ENCODE results near the gene FANCC.

DNA sequence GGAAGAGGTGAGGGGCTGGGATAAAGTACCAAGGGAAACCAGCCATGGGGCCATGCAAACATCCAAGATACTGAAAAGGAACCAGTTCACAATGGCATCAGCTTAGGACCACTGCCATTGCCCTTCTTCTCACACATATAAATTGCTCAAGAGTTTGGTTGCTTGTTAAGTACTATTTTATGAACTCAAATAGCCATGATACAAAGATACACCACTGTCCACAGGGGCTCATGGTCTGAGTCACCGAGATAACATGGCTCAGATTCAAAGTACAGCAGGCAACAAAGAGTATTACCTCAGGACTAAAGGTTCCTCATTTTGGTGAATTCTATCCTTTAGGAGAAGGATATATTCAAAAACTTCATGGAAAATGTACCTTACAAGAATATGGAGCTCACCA, 55.6 kb downstream of the FANCC start:
- TF ChIP-seq FOXA1 (IDR thresholded peaks at IDR 0.05) = no peak
- TF ChIP-seq, protein P1, sequence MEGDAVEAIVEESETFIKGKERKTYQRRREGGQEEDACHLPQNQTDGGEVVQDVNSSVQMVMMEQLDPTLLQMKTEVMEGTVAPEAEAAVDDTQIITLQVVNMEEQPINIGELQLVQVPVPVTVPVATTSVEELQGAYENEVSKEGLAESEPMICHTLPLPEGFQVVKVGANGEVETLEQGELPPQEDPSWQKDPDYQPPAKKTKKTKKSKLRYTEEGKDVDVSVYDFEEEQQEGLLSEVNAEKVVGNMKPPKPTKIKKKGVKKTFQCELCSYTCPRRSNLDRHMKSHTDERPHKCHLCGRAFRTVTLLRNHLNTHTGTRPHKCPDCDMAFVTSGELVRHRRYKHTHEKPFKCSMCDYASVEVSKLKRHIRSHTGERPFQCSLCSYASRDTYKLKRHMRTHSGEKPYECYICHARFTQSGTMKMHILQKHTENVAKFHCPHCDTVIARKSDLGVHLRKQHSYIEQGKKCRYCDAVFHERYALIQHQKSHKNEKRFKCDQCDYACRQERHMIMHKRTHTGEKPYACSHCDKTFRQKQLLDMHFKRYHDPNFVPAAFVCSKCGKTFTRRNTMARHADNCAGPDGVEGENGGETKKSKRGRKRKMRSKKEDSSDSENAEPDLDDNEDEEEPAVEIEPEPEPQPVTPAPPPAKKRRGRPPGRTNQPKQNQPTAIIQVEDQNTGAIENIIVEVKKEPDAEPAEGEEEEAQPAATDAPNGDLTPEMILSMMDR (IDR thresholded peaks at IDR 0.05; ENCODE audit: low read depth, low read length, missing input control) = no peak
- TF ChIP-seq, protein P2, sequence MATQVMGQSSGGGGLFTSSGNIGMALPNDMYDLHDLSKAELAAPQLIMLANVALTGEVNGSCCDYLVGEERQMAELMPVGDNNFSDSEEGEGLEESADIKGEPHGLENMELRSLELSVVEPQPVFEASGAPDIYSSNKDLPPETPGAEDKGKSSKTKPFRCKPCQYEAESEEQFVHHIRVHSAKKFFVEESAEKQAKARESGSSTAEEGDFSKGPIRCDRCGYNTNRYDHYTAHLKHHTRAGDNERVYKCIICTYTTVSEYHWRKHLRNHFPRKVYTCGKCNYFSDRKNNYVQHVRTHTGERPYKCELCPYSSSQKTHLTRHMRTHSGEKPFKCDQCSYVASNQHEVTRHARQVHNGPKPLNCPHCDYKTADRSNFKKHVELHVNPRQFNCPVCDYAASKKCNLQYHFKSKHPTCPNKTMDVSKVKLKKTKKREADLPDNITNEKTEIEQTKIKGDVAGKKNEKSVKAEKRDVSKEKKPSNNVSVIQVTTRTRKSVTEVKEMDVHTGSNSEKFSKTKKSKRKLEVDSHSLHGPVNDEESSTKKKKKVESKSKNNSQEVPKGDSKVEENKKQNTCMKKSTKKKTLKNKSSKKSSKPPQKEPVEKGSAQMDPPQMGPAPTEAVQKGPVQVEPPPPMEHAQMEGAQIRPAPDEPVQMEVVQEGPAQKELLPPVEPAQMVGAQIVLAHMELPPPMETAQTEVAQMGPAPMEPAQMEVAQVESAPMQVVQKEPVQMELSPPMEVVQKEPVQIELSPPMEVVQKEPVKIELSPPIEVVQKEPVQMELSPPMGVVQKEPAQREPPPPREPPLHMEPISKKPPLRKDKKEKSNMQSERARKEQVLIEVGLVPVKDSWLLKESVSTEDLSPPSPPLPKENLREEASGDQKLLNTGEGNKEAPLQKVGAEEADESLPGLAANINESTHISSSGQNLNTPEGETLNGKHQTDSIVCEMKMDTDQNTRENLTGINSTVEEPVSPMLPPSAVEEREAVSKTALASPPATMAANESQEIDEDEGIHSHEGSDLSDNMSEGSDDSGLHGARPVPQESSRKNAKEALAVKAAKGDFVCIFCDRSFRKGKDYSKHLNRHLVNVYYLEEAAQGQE (IDR thresholded peaks at IDR 0.05) = no peak
- TF ChIP-seq, protein P3, sequence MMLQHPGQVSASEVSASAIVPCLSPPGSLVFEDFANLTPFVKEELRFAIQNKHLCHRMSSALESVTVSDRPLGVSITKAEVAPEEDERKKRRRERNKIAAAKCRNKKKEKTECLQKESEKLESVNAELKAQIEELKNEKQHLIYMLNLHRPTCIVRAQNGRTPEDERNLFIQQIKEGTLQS (IDR thresholded peaks at IDR 0.05) = no peak
- no peak for TF ChIP-seq FOXA2 (IDR thresholded peaks at IDR 0.05)
- TF ChIP-seq GABPA (IDR thresholded peaks at IDR 0.05 in 1 of 2, conservative IDR thresholded peaks at IDR 0.05 in 1 of 2) = no peak

Data from liver (tissue), 3 donors.